DMS 273 (cell line): ENCODE results near the gene FMNL2.
A peak's percentile ranks its signal among the peaks of the same experiment; 100 is the strongest.
"Not testable (repeated sequence)": the region's sequence is repeated elsewhere in the genome, so short reads cannot be mapped to it uniquely, and the experiment has no call there.

Experiments
- DNase-seq: peaks from one replicate; lab custom pipeline; 2025; ENCODE audit not compliant: unreplicated experiment; lab: John Stamatoyannopoulos, UW

The FMNL2 gene

GRCh38 chr2:152335016-152335725 is at the start of gene FMNL2:
TSS of gene FMNL2 (plus strand) at chr2:152335174.
- peak; percentile 95 for DNase-seq

GRCh38 chr2:152292991-152293390 is 42.0 kb upstream of the FMNL2 start:
- DNase-seq = no peak

GRCh38 chr2:152297715-152298114 is 37.3 kb upstream of the FMNL2 start:
- DNase-seq = no peak

- no peak for DNase-seq
Observed at GRCh38 chr2:152298754-152299153, 36.2 kb upstream of the FMNL2 start.

- no peak for DNase-seq
Observed at GRCh38 chr2:152301131-152301530, 33.8 kb upstream of the FMNL2 start.

- DNase-seq = no peak
Observed at GRCh38 chr2:152303951-152304350, 31.0 kb upstream of the FMNL2 start.

GRCh38 chr2:152304836-152305235 is 30.1 kb upstream of the FMNL2 start:
- no peak for DNase-seq

GRCh38 chr2:152307863-152308262 is 27.1 kb upstream of the FMNL2 start:
- DNase-seq = no peak

- peak; percentile 40 for DNase-seq
Observed at GRCh38 chr2:152309352-152310214, 25.4 kb upstream of the FMNL2 start.

GRCh38 chr2:152319822-152320570 is 15.0 kb upstream of the FMNL2 start:
- DNase-seq = no peak

- DNase-seq = no peak
Observed at GRCh38 chr2:152320814-152321213, 14.2 kb upstream of the FMNL2 start.

GRCh38 chr2:152322222-152322621 is 12.8 kb upstream of the FMNL2 start:
- no peak for DNase-seq

GRCh38 chr2:152325126-152325525 is 9.8 kb upstream of the FMNL2 start:
- not testable (repeated sequence) for DNase-seq

- DNase-seq = no peak
Observed at GRCh38 chr2:152326710-152327109, 8.3 kb upstream of the FMNL2 start.

GRCh38 chr2:152328013-152328412 is 7.0 kb upstream of the FMNL2 start:
- no peak for DNase-seq

GRCh38 chr2:152330235-152330866 is 4.6 kb upstream of the FMNL2 start:
- DNase-seq = no peak

GRCh38 chr2:152334701-152335015 is 316 bp upstream of the FMNL2 start:
- no peak for DNase-seq

- DNase-seq = peak; percentile 79
Observed at GRCh38 chr2:152335726-152336118, 748 bp downstream of the FMNL2 start.

GRCh38 chr2:152336119-152336853 is 1.3 kb downstream of the FMNL2 start:
- DNase-seq = peak; percentile 79

- DNase-seq = peak; percentile 79
Observed at GRCh38 chr2:152336854-152337510, 2.0 kb downstream of the FMNL2 start.
